NB4 (cell line): ENCODE data around the gene WDR7.

Experiments
- MYC ChIP-seq: IDR thresholded peaks from 2 replicates; pipeline ENCODE4 v1.6.1; 2011; ENCODE audit warnings: low read depth, low read length
- TF ChIP-seq, protein P1 (sequence below): IDR thresholded peaks from one replicate; pipeline ENCODE4 v1.5.1; 2012; ENCODE audit warnings: low read depth, low read length

DNA sequence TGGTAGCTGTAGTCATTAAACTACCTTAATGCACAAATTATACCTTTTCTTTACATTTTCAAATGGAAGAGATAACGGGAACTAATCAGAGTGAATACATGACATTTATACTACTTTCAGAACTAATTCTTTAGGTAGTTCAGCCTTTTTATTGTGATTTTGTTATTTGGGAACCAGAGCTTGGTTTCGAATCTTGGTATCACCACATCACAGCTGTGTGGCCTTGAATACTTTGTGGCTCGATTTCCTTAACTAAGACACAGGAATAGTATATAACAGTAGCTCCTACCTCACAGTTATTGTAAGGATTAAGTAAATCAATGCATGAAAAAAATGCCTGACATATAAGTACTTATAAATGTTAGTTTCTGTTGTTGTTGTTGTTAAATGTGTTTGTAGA, 240.0 kb downstream of the WDR7 start:
- TF ChIP-seq, protein P1, sequence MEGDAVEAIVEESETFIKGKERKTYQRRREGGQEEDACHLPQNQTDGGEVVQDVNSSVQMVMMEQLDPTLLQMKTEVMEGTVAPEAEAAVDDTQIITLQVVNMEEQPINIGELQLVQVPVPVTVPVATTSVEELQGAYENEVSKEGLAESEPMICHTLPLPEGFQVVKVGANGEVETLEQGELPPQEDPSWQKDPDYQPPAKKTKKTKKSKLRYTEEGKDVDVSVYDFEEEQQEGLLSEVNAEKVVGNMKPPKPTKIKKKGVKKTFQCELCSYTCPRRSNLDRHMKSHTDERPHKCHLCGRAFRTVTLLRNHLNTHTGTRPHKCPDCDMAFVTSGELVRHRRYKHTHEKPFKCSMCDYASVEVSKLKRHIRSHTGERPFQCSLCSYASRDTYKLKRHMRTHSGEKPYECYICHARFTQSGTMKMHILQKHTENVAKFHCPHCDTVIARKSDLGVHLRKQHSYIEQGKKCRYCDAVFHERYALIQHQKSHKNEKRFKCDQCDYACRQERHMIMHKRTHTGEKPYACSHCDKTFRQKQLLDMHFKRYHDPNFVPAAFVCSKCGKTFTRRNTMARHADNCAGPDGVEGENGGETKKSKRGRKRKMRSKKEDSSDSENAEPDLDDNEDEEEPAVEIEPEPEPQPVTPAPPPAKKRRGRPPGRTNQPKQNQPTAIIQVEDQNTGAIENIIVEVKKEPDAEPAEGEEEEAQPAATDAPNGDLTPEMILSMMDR = no peak
- TF ChIP-seq MYC = no peak
